NCI-H510A (cell line): ENCODE measurements around the gene OR13J1.
"Not testable (repeated sequence)": the region's sequence is repeated elsewhere in the genome, so short reads cannot be mapped to it uniquely, and the experiment has no call there.

Experiments used
- DNase-seq: peaks from one replicate; lab custom pipeline; 2025; lab: John Stamatoyannopoulos, UW

OR13J1 gene

GRCh38 chr9:35870351-35870923 lies at the start of gene OR13J1:
Gene OR13J1, minus strand, starts transcription at chr9:35870401. Its CDS starts 0 bp downstream, at chr9:35870401.
- no peak for DNase-seq

- DNase-seq = no peak
Measured at GRCh38 chr9:35919212-35920008, 49.2 kb upstream of the OR13J1 start.

- DNase-seq = no peak
Measured at GRCh38 chr9:35918780-35919179, 48.6 kb upstream of the OR13J1 start.

- DNase-seq = no peak
Measured at GRCh38 chr9:35917261-35917660, 47.1 kb upstream of the OR13J1 start.

- no peak for DNase-seq
Measured at GRCh38 chr9:35915681-35916294, 45.6 kb upstream of the OR13J1 start.

- DNase-seq = no peak
Measured at GRCh38 chr9:35914301-35914807, 44.2 kb upstream of the OR13J1 start.

- DNase-seq = not testable (repeated sequence)
Measured at GRCh38 chr9:35913429-35913828, 43.2 kb upstream of the OR13J1 start.

GRCh38 chr9:35912791-35913400 lies 42.7 kb upstream of the OR13J1 start:
- DNase-seq = no peak

GRCh38 chr9:35911690-35912089 lies 41.5 kb upstream of the OR13J1 start:
- DNase-seq = no peak

- DNase-seq = no peak
Measured at GRCh38 chr9:35910613-35911359, 40.6 kb upstream of the OR13J1 start.

GRCh38 chr9:35909687-35910612 lies 39.7 kb upstream of the OR13J1 start:
- no peak for DNase-seq

GRCh38 chr9:35909274-35909673 lies 39.1 kb upstream of the OR13J1 start, which contains the start of gene SPAAR:
Gene SPAAR, plus strand, starts transcription at chr9:35909490. Its CDS starts 974 bp downstream, at chr9:35910464.
- DNase-seq = no peak

- no peak for DNase-seq
Measured at GRCh38 chr9:35908504-35909125, 38.4 kb upstream of the OR13J1 start.

GRCh38 chr9:35907711-35908503 lies 37.7 kb upstream of the OR13J1 start:
- DNase-seq = no peak

GRCh38 chr9:35906923-35907699 lies 36.9 kb upstream of the OR13J1 start:
- DNase-seq = no peak

GRCh38 chr9:35905912-35906679 lies 35.9 kb upstream of the OR13J1 start, which contains the start of gene HRCT1:
Gene HRCT1, plus strand, starts transcription at chr9:35906202. Its CDS starts 86 bp downstream, at chr9:35906288.
- peak; percentile 82 for DNase-seq

GRCh38 chr9:35905051-35905781 lies 35.0 kb upstream of the OR13J1 start:
- no peak for DNase-seq
